B cell (primary cell): ENCODE measurements around the gene AFF3. TPM values are rescaled to one million over a fixed set of nuclear protein-coding genes. Genes with fewer than 3 reads are reported as not detected.
A peak's percentile ranks its signal among the peaks of the same experiment; 100 is the strongest.

Experiments
- ATAC-seq: fragments of 200-7000 bp; cut with Tn5 transposase; one replicate; pipeline ENCODE4 v1.10.0; 2021; ENCODE audit warnings: low read depth, mild to moderate bottlenecking, moderate number of reproducible peaks, moderate library complexity
- CTCF ChIA-PET: fragments of 350-600 bp; sonication (Branson Sonifier 250); formaldehyde crosslinking; loops from one replicate; lab custom pipeline; 2021; ENCODE audit warnings: antibody characterized with exemption, inconsistent platforms; lab: Charles Lee
- POLR2A ChIA-PET: fragments of 350-600 bp; sonication (Branson Sonifier 250); formaldehyde crosslinking; loops from one replicate; lab custom pipeline; 2021; ENCODE audit warnings: antibody characterized with exemption; lab: Charles Lee
- DNase-seq: peaks from one replicate; pipeline ENCODE4 v3.0.0; 2013
- H2AFZ ChIP-seq: 2 replicates; pipeline ENCODE4 v1.6.1; 2012; ENCODE audit warnings: mild to moderate bottlenecking, low read depth, low read length; ENCODE audit not compliant: insufficient read depth, poor library complexity, severe bottlenecking
- H3K27ac ChIP-seq, 2 donors: 1 replicate in 1 of 2; 2 replicates in 1 of 2; pipeline ENCODE4 v1.5.1; 2012 to 2013; ENCODE audit warnings: low read length in 2 of 2, mild to moderate bottlenecking in 2 of 2, moderate library complexity in 1 of 2
- H3K27me3 ChIP-seq, 4 experiments: fragments of 200-600 bp in 1 of 4; sonication (generic) in 1 of 4; replicated peaks in 1 of 4; 1 replicate in 2 of 4; 2 replicates in 2 of 4; pipeline versions ENCODE4 v1.6.1 to v1.7.0; 2013 to 2016; ENCODE audit warnings: low read length in 3 of 4, mild to moderate bottlenecking in 2 of 4, mixed read lengths in 1 of 4, moderate library complexity in 1 of 4; ENCODE audit not compliant: insufficient read depth in 4 of 4, control insufficient read depth in 3 of 4; ENCODE audit errors: control extremely low read depth in 1 of 4
- H3K36me3 ChIP-seq, 2 experiments: replicated peaks in 1 of 2; 1 replicate in 1 of 2; 2 replicates in 1 of 2; pipeline versions ENCODE4 v1.6.1 to v1.7.1; 2013; ENCODE audit warnings: low read length in 1 of 2; ENCODE audit not compliant: insufficient read depth in 2 of 2, control insufficient read depth in 1 of 2; ENCODE audit errors: control extremely low read depth in 1 of 2, extremely low read depth in 1 of 2
- H3K4me1 ChIP-seq, 2 donors: fragments of 200-600 bp in 1 of 2; sonication (generic) in 1 of 2; 1 replicate in 1 of 2; 2 replicates in 1 of 2; pipeline versions ENCODE4 v1.5.1 to v1.6.1; 2013 to 2017; ENCODE audit warnings: low read length in 2 of 2; ENCODE audit not compliant: control insufficient read depth in 2 of 2, insufficient read depth in 2 of 2
- H3K4me2 ChIP-seq: replicated peaks from 2 replicates; pipeline ENCODE3; 2012; ENCODE audit warnings: mild to moderate bottlenecking, low read depth, low read length; ENCODE audit not compliant: poor library complexity, severe bottlenecking
- H3K4me3 ChIP-seq, 5 experiments: fragments of 200-600 bp in 1 of 5; sonication (generic) in 1 of 5; 1 replicate in 3 of 5; 2 replicates in 2 of 5; pipeline versions ENCODE4 v1.5.1 to v1.7.0; 2011 to 2016; ENCODE audit warnings: low read length in 4 of 5, mild to moderate bottlenecking in 4 of 5, low read depth in 2 of 5, control low read depth in 1 of 5, moderate library complexity in 1 of 5; ENCODE audit not compliant: insufficient read depth in 1 of 5; ENCODE audit errors: control extremely low read depth in 1 of 5, extremely low read depth in 1 of 5
- H3K79me2 ChIP-seq: fragments of 200-600 bp; sonication (generic); one replicate; pipeline ENCODE4 v1.6.0; 2016; ENCODE audit warnings: low read length; ENCODE audit not compliant: control insufficient read depth, insufficient read depth
- H3K9ac ChIP-seq: fragments of 200-600 bp; sonication (generic); 2 replicates; pipeline ENCODE4 v1.6.1; 2017; ENCODE audit warnings: mild to moderate bottlenecking, low read length, moderate library complexity
- H3K9me3 ChIP-seq, 3 donors: one replicate each; pipeline versions ENCODE4 v1.6.1 to v1.7.1; 2013; ENCODE audit warnings: low read length in 2 of 3; ENCODE audit not compliant: control insufficient read depth in 2 of 3, insufficient read depth in 1 of 3; ENCODE audit errors: control extremely low read depth in 1 of 3
- H4K20me1 ChIP-seq: 2 replicates; pipeline ENCODE4 v1.6.0; 2012; ENCODE audit warnings: mild to moderate bottlenecking, low read length; ENCODE audit not compliant: insufficient read depth, control insufficient read depth, poor library complexity, severe bottlenecking
- H3K27ac Mint-ChIP-seq: one replicate; pipeline ENCODE4 v1.8.0; 2021; ENCODE audit warnings: mixed read lengths
- H3K27me3 Mint-ChIP-seq: one replicate; pipeline ENCODE4 v1.8.0; 2021; ENCODE audit warnings: mixed read lengths
- H3K4me1 Mint-ChIP-seq: one replicate; pipeline ENCODE4 v1.8.0; 2021; ENCODE audit warnings: mixed read lengths
- H3K4me3 Mint-ChIP-seq: one replicate; pipeline ENCODE4 v1.8.0; 2021; ENCODE audit warnings: mixed read lengths
- H3K9me3 Mint-ChIP-seq: one replicate; pipeline ENCODE4 v1.8.0; 2022; ENCODE audit warnings: mixed read lengths; ENCODE audit not compliant: insufficient read depth
- CTCF ChIP-seq: fragments of 200-600 bp; IDR thresholded peaks from one replicate; pipeline ENCODE4 v1.8.0; 2022; ENCODE audit warnings: antibody characterized with exemption, mild to moderate bottlenecking
- EZH2 ChIP-seq: IDR thresholded peaks from 2 replicates; pipeline ENCODE4 v1.6.1; 2012; ENCODE audit warnings: borderline replicate concordance, low read depth, mild to moderate bottlenecking, moderate library complexity, low read length; ENCODE audit not compliant: insufficient read depth, poor library complexity, severe bottlenecking
- WGBS: methylation state at CpG from one replicate; pipeline ENCODE4 v1.1.5; 2013; ENCODE audit warnings: missing lambda C conversion rate; ENCODE audit not compliant: insufficient coverage; 5-methylcytosine and 5-hydroxymethylcytosine counted together
- intact Hi-C: fragments of 100-400 bp; cut with micrococcal nuclease; formaldehyde crosslinking; loops from one replicate; pipeline ENCODE4 v1.10.0; 2022
- polyA plus RNA-seq: library from polyadenylated mRNA; depleted of rRNA; stranded (reverse); fragments of >200 nt; gene quantifications from 2 replicates; pipeline ENCODE4 v1.2.3, GENCODE V29; 2012
- total RNA-seq, 2 donors: library from RNA; stranded (reverse); fragments of 120-200 nt in 1 of 2; gene quantifications; 1 replicate in 1 of 2; 2 replicates in 1 of 2; pipeline versions ENCODE4 v1.2.3 to v1.2.4, GENCODE V29; 2013 to 2022

The AFF3 gene
- total and polyA plus RNA-seq, 2 donors (not counting 1 experiment from before 2014, with no cell fraction given): 117 to 830 TPM

GRCh38 chr2:100067784-100068183 lies 74.6 kb downstream of the AFF3 start:
- H3K27ac ChIP-seq: peak overlapping the region in 1 of 2 donors; percentile 34
- H3K9me3 ChIP-seq: peaks cover 0 to 3% (median 0%) of the 10 kb centered on the region in 3 donors
- peaks cover 81% of the 10 kb centered on the region for H4K20me1 ChIP-seq
- DNase-seq: no peak
- no peak for TF ChIP-seq EZH2
- no peak for TF ChIP-seq CTCF
- no peak overlapping the region for H3K4me3 ChIP-seq
- POLR2A ChIA-PET: no interaction called here
- H3K27ac Mint-ChIP-seq: peak overlapping the region; percentile 56
- no peaks in the 10 kb centered on the region for H3K27me3 Mint-ChIP-seq
- H3K79me2 ChIP-seq: peaks cover 94% of the 10 kb centered on the region
- H3K4me1 Mint-ChIP-seq: peaks cover 83% of the 10 kb centered on the region
- H3K9me3 Mint-ChIP-seq: peaks cover 2% of the 10 kb centered on the region
- intact Hi-C loops: no loop called here
- no peaks in the 10 kb centered on the region for H3K27me3 ChIP-seq
- no peak overlapping the region for H2AFZ ChIP-seq
- peaks cover 12 to 32% of the 10 kb centered on the region in 2 donors for H3K4me1 ChIP-seq
- WGBS: 94% methylated on average over 3 of the region's 6 CpGs
- ATAC-seq: no peak
- no peak overlapping the region for H3K9ac ChIP-seq
- H3K4me3 Mint-ChIP-seq: no peak overlapping the region
- H3K4me2 ChIP-seq: no peak overlapping the region
- peaks cover 14 to 29% of the 10 kb centered on the region in 2 experiments for H3K36me3 ChIP-seq
- CTCF ChIA-PET: interaction anchor here (0.9 to 1.2 kb wide), 3 partner anchors 192 to 497 kb away, joined by 3 to 4 read pairs (median 3); no protein-coding TSS in a partner anchor

GRCh38 chr2:100066856-100067255 lies 75.5 kb downstream of the AFF3 start:
- Histone ChIP-seq H4K20me1 (peaks cover 81% of the 10 kb centered on the region), H3K4me3 (no peak overlapping the region), H3K36me3 (peaks cover 12 to 30% of the 10 kb centered on the region in 2 experiments), H3K4me1 (peaks cover 19 to 40% of the 10 kb centered on the region in 2 donors), H3K79me2 (peaks cover 94% of the 10 kb centered on the region), H3K9me3 (peaks cover 0 to 3% (median 0%) of the 10 kb centered on the region in 3 donors), H3K9ac (no peak overlapping the region), H3K27ac (no peak overlapping the region), H3K27me3 (no peaks in the 10 kb centered on the region), H2AFZ (no peak overlapping the region), H3K4me2 (no peak overlapping the region)
- WGBS: no CpG with 5 or more reads among the region's 5 CpGs
- H3K4me1 Mint-ChIP-seq: peaks cover 83% of the 10 kb centered on the region
- H3K27me3 Mint-ChIP-seq: no peaks in the 10 kb centered on the region
- DNase-seq (no peak), ATAC-seq (no peak)
- ChIA-PET POLR2A (interaction anchor here (0.7 kb wide), 1 partner anchor 194 kb away, joined by 3 read pairs; no protein-coding TSS in a partner anchor), CTCF (interaction anchor here (1.1 to 1.6 kb wide), 3 partner anchors 13 to 314 kb away, joined by 4 read pairs; no protein-coding TSS in a partner anchor)
- TF ChIP-seq EZH2: no peak
- no peak for TF ChIP-seq CTCF
- intact Hi-C loops: no loop called here
- no peak overlapping the region for H3K4me3 Mint-ChIP-seq
- H3K9me3 Mint-ChIP-seq: peaks cover 2% of the 10 kb centered on the region
- no peak overlapping the region for H3K27ac Mint-ChIP-seq
